ENCODE results near the gene LRCH2.

The LRCH2 gene

DNA sequence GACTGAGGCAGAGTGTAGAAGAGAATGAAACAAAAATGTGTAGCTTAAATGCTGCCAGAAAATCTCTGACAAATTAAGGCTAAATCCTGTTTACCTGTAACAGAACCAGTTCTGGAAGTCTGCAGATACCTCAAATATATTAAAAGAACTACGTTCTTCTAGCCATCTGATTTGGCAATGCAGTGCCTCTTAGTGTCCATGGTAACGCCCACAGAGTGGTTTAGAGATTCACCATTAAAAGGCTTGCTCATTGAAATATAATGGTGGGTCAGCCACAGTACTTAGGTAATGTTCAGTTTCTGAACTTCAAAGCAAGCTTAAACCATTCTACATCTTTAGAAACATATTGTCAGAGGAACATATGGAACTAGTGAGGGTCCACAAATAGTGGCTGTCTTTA lies 32.4 kb upstream of the LRCH2 start:
- TF ChIP-seq, protein P1, sequence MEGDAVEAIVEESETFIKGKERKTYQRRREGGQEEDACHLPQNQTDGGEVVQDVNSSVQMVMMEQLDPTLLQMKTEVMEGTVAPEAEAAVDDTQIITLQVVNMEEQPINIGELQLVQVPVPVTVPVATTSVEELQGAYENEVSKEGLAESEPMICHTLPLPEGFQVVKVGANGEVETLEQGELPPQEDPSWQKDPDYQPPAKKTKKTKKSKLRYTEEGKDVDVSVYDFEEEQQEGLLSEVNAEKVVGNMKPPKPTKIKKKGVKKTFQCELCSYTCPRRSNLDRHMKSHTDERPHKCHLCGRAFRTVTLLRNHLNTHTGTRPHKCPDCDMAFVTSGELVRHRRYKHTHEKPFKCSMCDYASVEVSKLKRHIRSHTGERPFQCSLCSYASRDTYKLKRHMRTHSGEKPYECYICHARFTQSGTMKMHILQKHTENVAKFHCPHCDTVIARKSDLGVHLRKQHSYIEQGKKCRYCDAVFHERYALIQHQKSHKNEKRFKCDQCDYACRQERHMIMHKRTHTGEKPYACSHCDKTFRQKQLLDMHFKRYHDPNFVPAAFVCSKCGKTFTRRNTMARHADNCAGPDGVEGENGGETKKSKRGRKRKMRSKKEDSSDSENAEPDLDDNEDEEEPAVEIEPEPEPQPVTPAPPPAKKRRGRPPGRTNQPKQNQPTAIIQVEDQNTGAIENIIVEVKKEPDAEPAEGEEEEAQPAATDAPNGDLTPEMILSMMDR (IDR thresholded peaks at IDR 0.05; ENCODE audit: low read length), result no peak
- TF ChIP-seq EZH2 (IDR thresholded peaks at IDR 0.05; ENCODE audit: borderline replicate concordance, low read length), result no peak
- Histone ChIP-seq H3K27me3 (ENCODE audit: insufficient read depth, low read length) (no peaks in the 10 kb centered on the region), H3K4me3 (ENCODE audit: low read depth, low read length, poor library complexity, severe bottlenecking) (no peak overlapping the region), H3K36me3 (ENCODE audit: insufficient read depth, low read length) (no peaks in the 10 kb centered on the region), H4K20me1 (ENCODE audit: insufficient read depth, low read length) (no peaks in the 10 kb centered on the region), H3K4me1 (ENCODE audit: insufficient read depth, low read length, severe bottlenecking) (no peaks in the 10 kb centered on the region), H3K9me3 (ENCODE audit: low read length) (no peaks in the 10 kb centered on the region), H2AFZ (ENCODE audit: low read length) (no peak overlapping the region), H3K9ac (ENCODE audit: low read length) (no peak overlapping the region), H3F3A (ENCODE audit: insufficient read depth, low read length) (no peaks in the 10 kb centered on the region), H3K4me2 (ENCODE audit: low read length) (no peak overlapping the region), H3K9me2 (ENCODE audit: low read depth, low read length) (no peaks in the 10 kb centered on the region), H3K79me2 (ENCODE audit: insufficient read depth, low read length) (no peaks in the 10 kb centered on the region), H3K27ac (ENCODE audit: low read depth, low read length, poor library complexity, severe bottlenecking) (no peak overlapping the region)

DNA sequence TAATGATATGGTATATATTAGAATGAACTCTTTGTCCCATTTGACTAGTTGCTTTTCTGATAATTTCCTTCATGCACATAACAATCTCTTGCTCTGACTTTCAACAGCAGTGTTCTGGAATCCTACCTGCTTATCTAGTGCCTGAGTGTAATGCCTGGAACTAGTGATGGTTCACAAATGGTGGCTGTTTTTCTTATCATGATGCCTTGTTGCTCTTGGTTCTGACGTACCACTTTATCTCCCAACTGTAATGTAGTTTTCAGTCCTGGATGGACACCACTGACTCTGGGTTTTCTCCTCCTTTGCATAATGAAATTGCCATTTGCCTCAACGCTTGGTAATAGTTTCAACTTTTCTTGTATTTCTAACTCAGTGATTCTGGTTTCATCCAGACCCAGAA lies 30.1 kb upstream of the LRCH2 start:
- Histone ChIP-seq H4K20me1 (ENCODE audit: insufficient read depth, low read length) (no peaks in the 10 kb centered on the region), H3K4me1 (ENCODE audit: insufficient read depth, low read length, severe bottlenecking) (no peaks in the 10 kb centered on the region)
- TF ChIP-seq, protein P1 (IDR thresholded peaks at IDR 0.05; ENCODE audit: low read length), result no peak
- no peak for TF ChIP-seq EZH2 (IDR thresholded peaks at IDR 0.05; ENCODE audit: borderline replicate concordance, low read length)

DNA sequence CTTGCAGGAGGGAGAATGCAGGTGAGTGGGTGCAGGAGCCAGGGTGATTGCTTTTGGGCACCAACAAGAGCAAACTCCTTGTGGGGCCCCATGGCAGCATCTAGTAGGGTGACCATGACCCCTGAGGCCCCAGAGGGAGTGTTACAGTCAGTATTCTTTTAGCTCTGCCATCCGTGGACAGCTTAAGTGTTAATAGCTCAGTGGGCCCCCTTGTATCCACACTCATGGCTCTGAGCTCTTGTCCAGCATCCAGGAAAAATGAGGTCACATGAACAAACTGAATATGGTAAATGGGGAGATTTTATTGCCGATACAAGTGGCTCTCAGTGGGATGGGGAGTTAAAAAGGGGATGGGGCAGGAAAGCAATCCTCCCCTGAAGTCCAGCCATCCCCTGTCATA lies 27.3 kb upstream of the LRCH2 start:
- Histone ChIP-seq H3K9me3 (ENCODE audit: low read length) (no peaks in the 10 kb centered on the region), H3K36me3 (ENCODE audit: insufficient read depth, low read length) (no peaks in the 10 kb centered on the region), H3K27me3 (ENCODE audit: insufficient read depth, low read length) (no peaks in the 10 kb centered on the region), H3F3A (ENCODE audit: insufficient read depth, low read length) (no peaks in the 10 kb centered on the region), H4K20me1 (ENCODE audit: insufficient read depth, low read length) (no peaks in the 10 kb centered on the region), H3K9ac (ENCODE audit: low read length) (no peak overlapping the region), H3K4me1 (ENCODE audit: insufficient read depth, low read length, severe bottlenecking) (no peaks in the 10 kb centered on the region), H3K27ac (ENCODE audit: low read depth, low read length, poor library complexity, severe bottlenecking) (no peak overlapping the region), H3K79me2 (ENCODE audit: insufficient read depth, low read length) (no peaks in the 10 kb centered on the region), H3K4me3 (ENCODE audit: low read depth, low read length, poor library complexity, severe bottlenecking) (no peak overlapping the region), H3K4me2 (ENCODE audit: low read length) (no peak overlapping the region), H3K9me2 (ENCODE audit: low read depth, low read length) (no peaks in the 10 kb centered on the region), H2AFZ (ENCODE audit: low read length) (no peak overlapping the region)
- TF ChIP-seq EZH2 (IDR thresholded peaks at IDR 0.05; ENCODE audit: borderline replicate concordance, low read length), result no peak
- TF ChIP-seq, protein P1 (IDR thresholded peaks at IDR 0.05; ENCODE audit: low read length), result no peak

More for the DNA sequence above, 30.1 kb upstream of the LRCH2 start:
- H2AFZ ChIP-seq (ENCODE audit: low read length), result no peak overlapping the region
- H3K4me3 ChIP-seq (ENCODE audit: low read depth, low read length, poor library complexity, severe bottlenecking), result no peak overlapping the region
- no peaks in the 10 kb centered on the region for H3K9me2 ChIP-seq (ENCODE audit: low read depth, low read length)
- no peaks in the 10 kb centered on the region for H3K27me3 ChIP-seq (ENCODE audit: insufficient read depth, low read length)
- no peak overlapping the region for H3K27ac ChIP-seq (ENCODE audit: low read depth, low read length, poor library complexity, severe bottlenecking)
- no peaks in the 10 kb centered on the region for H3K79me2 ChIP-seq (ENCODE audit: insufficient read depth, low read length)
- no peaks in the 10 kb centered on the region for H3F3A ChIP-seq (ENCODE audit: insufficient read depth, low read length)
- no peak overlapping the region for H3K4me2 ChIP-seq (ENCODE audit: low read length)
- H3K36me3 ChIP-seq (ENCODE audit: insufficient read depth, low read length), result no peaks in the 10 kb centered on the region
- no peak overlapping the region for H3K9ac ChIP-seq (ENCODE audit: low read length)
- H3K9me3 ChIP-seq (ENCODE audit: low read length), result no peaks in the 10 kb centered on the region
